ENCODE results near the gene TRIM38. TPM values are rescaled to one million over a fixed set of nuclear protein-coding genes. Genes with fewer than 3 reads are reported as not detected.
"Not testable (repeated sequence)": the region's sequence is repeated elsewhere in the genome, so short reads cannot be mapped to it uniquely, and the experiment has no call there.

TRIM38 gene, protein sequence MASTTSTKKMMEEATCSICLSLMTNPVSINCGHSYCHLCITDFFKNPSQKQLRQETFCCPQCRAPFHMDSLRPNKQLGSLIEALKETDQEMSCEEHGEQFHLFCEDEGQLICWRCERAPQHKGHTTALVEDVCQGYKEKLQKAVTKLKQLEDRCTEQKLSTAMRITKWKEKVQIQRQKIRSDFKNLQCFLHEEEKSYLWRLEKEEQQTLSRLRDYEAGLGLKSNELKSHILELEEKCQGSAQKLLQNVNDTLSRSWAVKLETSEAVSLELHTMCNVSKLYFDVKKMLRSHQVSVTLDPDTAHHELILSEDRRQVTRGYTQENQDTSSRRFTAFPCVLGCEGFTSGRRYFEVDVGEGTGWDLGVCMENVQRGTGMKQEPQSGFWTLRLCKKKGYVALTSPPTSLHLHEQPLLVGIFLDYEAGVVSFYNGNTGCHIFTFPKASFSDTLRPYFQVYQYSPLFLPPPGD
- total RNA-seq: 8.9 and 9.9 TPM in 2 replicates

GRCh38 chr6:25962149-25963127 lies at the start of gene TRIM38:
Gene TRIM38, plus strand, starts transcription at chr6:25962802. Its CDS starts 3,721 bp downstream, at chr6:25966523.
- DNase-seq: peak; percentile 91

GRCh38 chr6:25913741-25914140 lies 48.9 kb upstream of the TRIM38 start:
- no peak for DNase-seq

DNA sequence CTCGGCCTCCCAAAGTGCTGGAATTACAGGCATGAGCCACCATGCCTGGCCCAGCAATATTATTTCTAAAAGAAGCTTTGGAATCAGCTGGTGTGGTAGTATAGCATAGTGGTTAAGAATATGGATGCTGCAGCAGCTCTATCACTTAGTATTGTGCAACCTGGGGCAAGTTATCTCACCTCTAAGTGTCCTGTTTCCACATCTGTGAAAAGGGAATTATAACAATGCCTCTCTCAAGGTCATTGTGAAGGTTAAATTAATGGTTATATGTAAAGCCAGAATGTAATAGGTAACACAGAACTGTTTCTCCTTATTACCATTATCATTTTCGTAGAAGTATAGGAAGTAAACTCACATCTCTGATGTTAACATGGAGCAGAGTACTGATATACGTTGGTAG lies 46.3 kb upstream of the TRIM38 start:
- DNase-seq: no peak

- DNase-seq: no peak
Measured at GRCh38 chr6:25916789-25917490, 45.7 kb upstream of the TRIM38 start.

- DNase-seq: no peak
Measured at GRCh38 chr6:25918083-25918683, 44.4 kb upstream of the TRIM38 start.

DNA sequence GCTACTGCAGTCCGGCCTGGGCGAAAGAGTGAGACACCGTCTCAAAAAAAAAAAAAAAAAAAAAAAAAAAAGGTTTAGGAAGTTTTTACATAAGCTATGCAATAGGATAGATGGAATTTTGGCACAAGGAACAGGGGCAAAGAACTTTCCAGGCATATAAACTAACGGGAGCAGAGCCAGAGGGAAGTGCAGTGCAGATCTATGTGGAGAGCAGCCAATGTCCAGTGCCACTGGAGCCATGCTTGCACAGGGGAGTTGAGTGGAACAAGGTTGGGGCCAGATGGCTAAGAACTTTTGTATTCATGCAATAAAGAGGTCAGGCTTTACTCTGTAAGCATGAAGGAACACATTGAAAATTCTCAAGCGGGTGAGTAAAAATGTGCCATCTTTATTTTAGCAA lies 42.9 kb upstream of the TRIM38 start:
- no peak for DNase-seq

GRCh38 chr6:25921525-25922203 lies 40.9 kb upstream of the TRIM38 start:
- no peak for DNase-seq

DNA sequence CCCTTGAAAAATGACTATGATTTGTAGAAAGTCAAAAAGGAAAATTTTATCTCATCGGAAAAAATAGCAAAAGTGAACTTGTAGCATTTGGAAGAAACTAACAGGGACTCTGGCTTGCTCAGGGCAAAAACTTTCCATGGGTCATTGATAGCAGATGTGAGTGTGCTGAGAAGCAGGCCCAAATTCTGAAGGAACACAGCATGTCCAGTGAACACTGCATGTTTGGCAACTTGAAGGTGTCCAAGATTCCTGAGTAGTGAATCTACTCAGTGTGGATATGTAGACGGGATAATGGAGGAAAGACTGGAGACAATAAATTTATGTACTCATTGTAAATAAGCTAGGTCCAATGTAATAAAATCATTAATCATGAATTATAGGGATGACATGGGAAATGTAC lies 40.3 kb upstream of the TRIM38 start:
- no peak for DNase-seq

GRCh38 chr6:25925876-25926275 lies 36.7 kb upstream of the TRIM38 start:
- no peak for DNase-seq

- DNase-seq: no peak
Measured at GRCh38 chr6:25927178-25927577, 35.4 kb upstream of the TRIM38 start.

- no peak for DNase-seq
Measured at GRCh38 chr6:25927756-25928216, 34.8 kb upstream of the TRIM38 start.

- DNase-seq: no peak
Measured at GRCh38 chr6:25928562-25929324, 33.9 kb upstream of the TRIM38 start.

DNA sequence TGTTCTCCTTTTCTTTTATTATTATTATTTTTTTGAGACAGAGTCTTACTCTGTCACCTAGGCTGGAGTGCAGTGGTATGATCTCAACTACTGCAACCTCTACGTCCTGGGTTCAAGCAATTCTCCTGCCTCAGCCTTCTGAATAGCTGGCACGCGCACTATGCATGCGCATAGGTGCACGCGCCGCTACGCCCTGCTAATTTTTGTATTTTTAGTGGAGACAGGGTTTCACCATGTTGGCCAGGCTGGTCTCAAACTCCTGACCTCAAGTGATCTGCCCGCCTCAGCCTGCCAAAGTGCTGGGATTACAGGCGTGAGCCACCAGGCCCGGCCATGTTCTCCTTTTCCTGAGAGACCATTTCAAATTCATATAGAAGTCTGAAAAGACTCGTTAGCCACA lies 32.8 kb upstream of the TRIM38 start:
- DNase-seq: not testable (repeated sequence)

DNA sequence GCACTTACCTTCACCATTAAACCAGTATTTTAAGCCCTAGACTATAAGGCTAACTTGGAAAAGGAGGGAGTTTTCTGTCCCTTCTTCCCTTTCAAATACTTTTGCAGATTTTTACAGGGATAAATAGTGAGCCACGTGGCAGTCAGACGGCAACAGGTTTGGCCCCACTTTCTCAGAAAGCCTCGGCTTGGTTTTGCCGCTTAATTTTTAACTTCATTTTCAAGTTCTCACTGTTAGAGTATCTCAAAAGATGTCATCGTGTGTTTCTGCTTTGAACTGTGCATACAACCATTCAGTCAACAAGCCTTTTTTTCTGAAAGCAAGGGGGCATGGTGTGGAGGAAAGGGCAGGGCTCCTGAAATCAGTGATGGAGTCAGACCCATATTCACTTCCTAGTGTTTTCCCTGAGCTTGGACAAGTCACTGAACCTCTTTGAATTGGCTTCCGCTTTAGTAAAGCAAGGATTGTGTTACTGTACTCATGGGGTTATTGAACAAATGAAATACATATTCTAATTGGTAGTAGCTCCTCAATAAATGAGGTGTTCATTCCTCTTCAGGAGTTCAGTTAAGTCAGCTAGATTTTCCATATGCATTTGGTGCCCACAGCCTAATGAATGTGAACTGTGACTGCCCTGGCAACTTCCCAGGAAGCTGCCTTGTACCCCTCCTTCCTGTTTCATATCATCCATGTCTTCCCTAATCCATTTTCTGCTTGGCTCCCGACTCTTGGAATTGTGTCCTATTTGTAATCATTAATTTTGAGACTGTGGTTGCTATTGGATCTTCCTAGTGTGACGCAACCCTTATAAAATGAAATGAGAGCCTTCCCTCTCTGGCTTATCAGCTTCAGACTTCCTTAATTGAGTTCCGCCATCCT lies 31.8 kb upstream of the TRIM38 start, which contains the start of gene SLC17A2:
SLC17A2 (minus strand) TSS at position 160 of the 879 bp plus-strand sequence. CDS start 4,895 bp downstream, outside the sequence.
- DNase-seq: no peak

DNA sequence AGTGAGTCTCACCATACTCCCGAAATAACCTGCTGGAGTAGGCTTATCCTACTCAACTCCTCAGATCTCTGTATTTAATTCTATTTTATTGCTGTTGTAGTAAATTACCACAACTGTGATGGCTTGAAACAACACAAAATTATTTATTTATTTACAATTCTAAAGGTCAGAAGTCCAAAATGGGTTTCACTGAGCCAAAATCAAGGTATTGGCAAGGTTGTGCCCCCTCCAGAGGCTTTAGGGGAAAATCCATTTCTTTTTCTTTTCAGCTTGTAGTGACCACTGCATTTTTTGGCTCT lies 31.2 kb upstream of the TRIM38 start:
- DNase-seq: no peak

- no peak for DNase-seq
Measured at GRCh38 chr6:25934156-25934555, 28.4 kb upstream of the TRIM38 start.

GRCh38 chr6:25934735-25935313 lies 27.8 kb upstream of the TRIM38 start:
- DNase-seq: no peak

DNA sequence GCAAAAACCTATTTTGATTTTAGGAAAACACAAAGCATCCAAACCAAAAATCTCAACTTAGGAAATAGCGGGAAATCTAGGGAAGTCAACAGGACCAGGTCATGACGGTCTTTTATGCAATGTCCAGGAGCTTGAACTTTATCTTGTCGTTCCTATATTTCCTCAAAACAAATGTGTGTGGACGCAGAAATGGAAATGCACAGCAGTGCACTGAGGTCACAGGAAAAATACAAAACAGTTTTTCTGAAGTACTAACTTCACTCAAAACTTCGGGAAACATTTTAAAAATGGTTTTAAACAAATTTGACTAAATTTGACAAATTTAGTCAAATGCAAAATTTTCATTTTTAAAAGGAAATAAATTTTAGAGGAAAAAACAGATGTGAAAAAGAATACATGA lies 26.6 kb upstream of the TRIM38 start:
- no peak for DNase-seq

GRCh38 chr6:25939593-25939992 lies 23.0 kb upstream of the TRIM38 start:
- no peak for DNase-seq
